DMS114 treated with DMSO at 0.1 percent for 48 hours (cell line): Measurements from ENCODE around the gene TPRG1L.

Experiments used
- DNase-seq: peaks from one replicate; lab custom pipeline; 2025; ENCODE audit not compliant: unreplicated experiment; lab: John Stamatoyannopoulos, UW

The TPRG1L gene

DNA sequence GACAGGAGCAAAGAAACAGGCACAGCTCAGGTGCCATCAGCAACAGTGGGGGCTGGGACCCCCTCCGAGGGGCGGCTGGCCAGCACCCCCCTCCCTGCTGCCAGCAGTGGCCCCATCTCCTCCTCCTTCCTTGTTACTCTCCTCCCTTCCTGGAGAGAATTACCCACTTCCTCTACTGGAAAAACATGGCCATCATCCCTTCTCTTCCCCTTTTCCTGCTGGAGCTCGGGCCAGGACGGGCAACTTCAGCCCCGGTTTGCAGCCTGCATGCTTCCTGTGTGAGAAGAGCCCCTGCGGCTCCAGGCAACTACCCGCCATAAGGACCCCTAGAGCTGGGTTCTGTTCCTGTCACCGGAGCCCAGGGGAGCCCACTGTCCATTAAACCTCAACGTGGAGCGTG lies 31.1 kb upstream of the TPRG1L start:
- DNase-seq, result no peak

DNA sequence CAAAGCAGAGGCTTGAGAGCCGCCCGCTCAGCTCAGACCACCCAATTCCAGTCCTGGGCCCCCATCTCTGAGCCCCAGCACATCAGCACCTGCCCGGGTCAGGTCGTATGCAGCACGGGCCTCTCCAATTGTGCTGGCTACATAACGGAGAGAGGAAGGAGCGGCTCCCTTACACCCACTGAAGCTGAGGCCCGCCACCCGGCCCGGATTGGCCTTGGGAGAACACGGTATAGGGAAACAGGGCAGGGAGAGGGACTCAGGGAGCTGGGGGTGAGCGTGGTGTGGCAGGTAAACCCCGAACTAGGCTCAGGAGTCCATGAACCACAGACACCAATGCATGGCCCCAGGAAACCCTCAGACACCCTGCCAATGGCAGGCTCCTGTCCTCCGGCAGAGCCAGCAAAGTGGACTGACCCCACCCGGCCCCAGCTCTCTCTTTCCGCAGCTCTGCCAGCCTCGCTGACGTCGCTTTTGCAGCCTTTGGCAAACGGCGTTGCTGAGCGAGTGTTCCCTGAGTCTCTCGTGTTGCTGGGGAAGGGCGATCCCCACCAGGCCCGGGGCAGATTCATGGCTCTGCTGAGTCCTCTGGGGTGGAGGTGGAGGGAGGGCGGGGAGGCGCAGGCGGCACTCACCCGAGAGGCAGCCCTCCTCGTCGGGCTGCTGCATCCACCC lies 30.0 kb upstream of the TPRG1L start:
- no peak for DNase-seq

DNA sequence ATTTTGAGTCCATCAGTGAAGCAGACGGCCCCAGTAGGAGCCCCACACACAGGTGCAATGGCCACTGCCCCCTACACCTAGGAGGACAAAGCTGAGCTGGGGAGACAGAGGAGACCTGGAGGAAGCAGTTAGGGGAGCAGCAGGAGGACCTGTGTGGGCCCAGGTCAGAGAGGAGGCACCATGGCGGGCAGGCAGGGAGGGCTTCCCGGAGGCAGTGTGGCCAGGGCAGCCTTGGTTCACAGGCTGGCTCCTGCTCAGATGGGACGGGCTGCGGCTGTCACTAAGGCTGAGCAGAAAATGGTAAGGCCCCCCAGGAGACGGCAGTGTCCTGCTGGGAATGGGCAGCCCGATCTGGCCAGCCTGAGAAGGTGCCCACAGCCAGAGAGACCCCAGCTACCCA lies 28.9 kb upstream of the TPRG1L start:
- no peak for DNase-seq

GRCh38 chr1:3596663-3597598 lies 27.9 kb upstream of the TPRG1L start:
- no peak for DNase-seq

DNA sequence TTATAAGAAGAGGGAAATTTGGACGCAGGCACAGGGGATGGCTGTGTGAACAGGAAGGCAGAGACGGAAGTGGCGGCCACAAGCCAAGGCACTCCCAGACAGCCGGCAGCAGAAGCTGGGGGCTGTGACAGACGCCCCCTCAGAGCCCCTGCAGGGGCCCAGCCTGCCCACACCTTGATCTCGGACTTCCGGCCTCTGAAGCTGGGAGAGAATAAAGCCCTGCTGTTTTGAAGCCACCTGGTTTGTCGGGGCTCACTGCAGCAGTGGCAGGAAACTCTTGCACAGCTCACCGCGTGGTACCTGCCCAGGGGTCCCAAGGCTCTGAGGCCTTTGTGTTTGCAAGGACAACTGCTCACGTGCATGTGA lies 27.2 kb upstream of the TPRG1L start:
- DNase-seq, result no peak

- no peak for DNase-seq
Observed at GRCh38 chr1:3598051-3598491, 26.7 kb upstream of the TPRG1L start.

DNA sequence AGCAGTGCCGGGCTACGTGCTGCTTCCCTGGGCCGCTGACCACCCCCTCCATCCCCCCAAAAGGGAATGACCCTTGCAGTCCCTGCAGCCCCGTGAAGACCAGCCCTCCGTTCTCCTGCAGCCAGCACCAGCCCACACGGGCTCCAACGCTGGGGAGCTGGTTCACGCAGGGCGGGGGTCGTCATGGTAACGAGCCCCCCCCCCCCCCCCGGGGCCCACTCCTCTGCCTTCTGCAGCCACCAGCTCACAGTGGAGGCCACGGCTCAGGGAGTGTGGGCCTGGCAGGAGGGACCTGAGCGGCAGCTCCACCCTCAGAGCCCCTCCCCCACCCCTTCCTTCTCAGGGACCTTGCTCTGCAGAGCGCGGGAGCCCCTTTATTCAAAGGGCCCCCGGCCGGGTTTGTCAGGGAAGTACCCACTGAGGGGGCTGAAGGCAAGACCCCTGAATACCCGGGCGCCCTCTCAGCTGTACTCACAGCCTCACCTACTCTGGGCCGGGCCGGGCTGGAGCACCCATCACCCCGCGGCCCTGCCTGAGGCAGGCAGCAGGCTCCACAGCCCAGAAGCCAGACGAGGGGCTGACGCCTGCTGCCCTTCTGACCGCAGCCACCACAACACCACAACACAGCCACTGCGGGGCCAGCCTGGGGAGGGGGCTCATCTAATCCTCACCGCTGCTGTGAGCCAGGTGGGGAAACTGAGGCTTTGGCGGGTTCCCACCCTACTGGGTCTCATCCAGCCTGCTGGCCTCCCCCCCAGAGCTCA lies 26.1 kb upstream of the TPRG1L start:
- DNase-seq, result no peak

GRCh38 chr1:3599286-3599811 lies 25.5 kb upstream of the TPRG1L start:
- no peak for DNase-seq

DNA sequence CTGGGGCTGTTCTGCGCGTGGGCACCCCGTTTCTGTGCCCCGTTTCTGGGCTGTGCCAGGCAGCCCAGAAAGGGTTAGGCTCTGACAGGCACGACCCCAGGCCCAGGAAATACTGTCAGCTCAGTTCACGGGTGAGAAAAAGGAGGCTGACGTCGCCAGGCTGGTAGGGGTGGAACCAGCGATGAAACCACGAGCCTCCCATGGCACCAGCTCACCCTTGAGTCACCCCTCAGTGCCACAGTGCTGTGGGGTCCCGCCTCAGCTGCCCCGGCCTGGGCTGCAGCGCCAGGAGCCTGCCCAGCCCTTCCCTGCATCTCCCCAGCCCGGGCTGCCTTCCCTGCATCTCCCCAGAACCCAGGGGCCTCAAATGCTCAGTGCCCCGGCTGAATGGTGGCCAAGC lies 25.0 kb upstream of the TPRG1L start:
- DNase-seq, result no peak

DNA sequence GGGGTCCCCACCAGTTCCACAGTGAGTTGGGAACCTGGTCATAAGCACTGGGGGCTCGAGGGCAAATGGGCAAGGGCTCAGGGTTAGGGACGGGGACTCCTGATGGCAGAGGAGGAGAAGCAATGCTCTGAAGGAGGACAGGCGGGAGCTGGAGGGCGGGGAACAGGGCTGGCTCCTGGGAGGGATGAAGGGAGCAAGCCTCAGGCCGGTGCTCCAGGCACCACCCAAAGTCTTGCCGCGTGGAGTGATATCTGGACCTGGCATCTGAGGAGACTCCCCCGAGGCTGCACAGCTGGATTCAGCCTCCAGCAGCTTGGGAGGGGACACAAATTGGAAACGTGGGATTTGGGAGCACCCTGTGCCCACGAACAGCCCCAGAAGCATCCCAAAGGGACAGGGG lies 24.5 kb upstream of the TPRG1L start:
- no peak for DNase-seq

DNA sequence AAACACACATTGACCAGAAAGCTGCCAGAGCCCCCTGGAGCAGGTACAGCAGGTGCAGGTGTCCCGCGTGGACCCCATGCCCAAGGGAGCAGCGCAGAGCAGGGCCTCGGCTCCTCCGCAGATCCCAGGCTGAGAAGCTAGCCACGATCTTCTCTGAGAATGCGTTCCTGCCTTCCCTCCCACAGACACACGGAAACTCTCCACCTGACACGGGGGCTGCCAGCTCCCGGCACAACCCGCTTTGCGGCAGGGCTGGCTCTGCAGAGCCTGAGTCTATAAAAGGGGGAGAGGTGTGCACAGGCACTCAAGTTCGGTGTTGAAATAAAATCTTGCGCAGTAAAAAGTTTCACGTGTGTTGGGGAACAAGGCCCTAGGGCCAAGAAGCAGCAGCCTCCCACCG lies 23.1 kb upstream of the TPRG1L start:
- no peak for DNase-seq

DNA sequence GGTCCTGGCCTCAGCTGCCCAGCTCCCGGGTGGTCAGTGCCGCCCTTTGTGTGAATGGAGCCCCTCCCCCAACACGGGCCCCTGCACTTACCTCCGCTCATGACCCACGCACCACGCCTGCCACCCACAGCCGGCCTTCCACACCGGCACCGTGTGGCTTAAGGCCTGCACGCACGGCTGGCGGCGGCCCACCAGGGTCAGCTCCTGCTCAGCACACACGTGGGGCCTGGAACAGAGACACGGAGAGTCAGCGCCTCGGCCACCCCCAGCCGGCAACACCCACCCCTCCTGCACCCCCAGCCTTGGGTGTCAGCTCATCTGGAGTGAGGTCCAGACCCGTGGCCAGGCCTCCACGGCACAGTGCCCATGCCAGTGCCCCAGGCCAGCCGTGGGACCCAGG lies 22.4 kb upstream of the TPRG1L start:
- DNase-seq, result no peak

- DNase-seq, result no peak
Observed at GRCh38 chr1:3603156-3603555, 21.7 kb upstream of the TPRG1L start.

DNA sequence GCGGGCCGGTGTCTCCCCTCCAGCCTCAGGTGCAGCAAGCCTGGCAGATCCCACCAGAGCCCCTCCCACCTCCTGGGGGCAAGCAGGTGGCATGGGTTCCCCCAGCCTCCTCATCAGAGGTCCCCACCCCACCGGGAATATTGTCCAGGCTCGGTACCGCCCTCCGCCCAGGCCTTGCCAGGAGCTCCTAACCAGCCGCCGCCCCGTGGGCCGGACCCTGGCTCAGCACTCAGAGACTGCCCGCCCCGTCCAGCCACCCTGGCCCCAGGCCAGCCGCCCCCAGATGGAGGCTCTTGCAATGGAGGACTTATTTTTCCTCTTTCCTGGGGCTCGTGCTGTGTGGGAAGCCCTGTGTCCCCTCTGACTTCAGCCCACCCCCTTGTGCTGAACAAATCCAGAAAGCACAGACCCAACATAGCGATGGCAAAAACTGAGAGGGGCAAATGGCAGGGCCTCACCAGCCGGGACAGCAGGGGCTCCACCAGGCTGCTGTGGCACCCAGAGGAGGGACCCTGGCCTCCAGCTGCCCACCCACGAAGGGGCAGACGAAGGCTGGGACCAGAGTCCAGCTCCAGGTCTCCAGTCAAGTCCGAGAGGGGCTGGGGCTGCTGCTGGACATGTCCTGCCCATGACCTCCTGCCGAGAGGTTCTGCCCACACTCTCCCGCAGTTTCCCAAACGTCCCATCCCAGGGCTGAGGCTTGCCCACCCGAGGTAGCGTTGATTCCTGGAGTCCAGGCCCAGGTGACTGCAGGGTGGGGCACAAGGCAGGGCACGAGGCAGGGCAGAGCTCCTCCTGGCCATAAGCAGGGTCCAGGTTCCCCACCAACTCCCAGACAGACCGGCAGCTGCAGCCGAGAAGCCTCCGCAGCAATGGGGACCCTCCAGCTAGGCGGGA lies 21.0 kb upstream of the TPRG1L start:
- DNase-seq, result no peak

DNA sequence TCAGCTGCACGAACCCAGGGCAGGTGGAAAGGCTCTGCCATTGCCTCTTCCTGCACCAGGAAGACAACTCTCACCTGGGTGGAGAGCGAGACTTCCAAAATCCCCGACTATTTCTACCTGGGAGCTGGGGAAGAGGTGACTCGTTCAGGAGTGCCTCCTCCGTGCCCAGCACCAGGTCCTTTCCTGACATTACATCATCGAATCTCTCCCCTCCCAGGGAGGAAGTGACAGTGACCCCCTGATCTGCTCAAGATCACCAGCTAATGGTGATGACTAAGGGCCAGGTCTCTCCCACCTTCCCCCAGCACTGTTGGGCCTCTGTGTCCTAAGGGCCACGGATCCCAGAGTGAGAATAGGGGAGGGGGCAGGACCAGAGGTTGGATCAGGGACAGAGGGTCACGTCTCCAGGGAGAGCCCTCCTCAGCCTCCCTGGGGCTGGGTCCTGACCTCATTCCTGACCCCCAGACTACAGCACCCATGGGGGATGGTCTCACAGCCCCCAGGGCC lies 20.3 kb upstream of the TPRG1L start:
- no peak for DNase-seq

- DNase-seq, result no peak
Observed at GRCh38 chr1:3604997-3605823, 19.6 kb upstream of the TPRG1L start.

DNA sequence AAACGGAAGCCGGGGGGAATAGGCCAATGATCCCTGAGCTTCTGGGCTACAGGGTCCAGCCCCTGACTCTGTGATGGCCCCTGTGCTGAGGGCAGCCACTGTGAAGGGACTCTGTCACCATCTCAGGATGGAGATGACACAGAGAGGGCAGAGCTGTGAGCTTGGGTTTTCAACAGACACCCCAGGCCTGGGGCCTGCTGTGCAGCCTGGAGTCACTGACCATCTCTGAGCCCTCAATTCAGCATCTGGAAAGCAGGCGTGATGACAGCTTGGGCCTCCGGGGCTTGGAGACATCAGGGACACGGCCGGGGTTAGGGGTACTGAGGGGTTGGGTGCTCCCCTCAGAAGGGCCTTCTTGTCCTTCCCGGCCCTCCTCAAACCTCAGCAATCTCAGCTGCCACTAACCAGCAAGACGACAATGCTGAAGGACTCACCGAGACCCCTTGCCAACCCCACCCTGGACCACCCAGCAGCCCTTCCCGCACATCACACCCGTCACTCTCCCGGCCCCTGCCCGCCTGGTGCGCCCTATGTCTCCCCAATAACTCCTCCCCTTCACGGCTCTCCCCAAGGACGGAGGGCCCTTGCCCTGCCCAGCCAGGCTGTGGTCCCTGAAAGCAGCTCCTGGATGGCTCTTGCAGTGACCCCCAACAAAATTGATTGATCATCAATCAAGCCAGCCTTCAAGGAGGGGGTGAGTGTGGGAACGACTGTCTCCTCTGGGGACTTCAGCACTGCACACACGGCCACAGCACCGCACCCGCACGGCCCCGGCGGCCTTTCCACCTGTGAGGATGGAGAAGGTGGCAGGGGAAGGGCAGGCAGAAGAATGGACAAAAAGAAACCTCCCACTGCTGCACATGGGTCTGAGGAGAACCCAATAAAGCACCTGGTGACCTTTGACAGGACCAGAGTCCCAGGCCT lies 17.8 kb upstream of the TPRG1L start:
- DNase-seq, result no peak

DNA sequence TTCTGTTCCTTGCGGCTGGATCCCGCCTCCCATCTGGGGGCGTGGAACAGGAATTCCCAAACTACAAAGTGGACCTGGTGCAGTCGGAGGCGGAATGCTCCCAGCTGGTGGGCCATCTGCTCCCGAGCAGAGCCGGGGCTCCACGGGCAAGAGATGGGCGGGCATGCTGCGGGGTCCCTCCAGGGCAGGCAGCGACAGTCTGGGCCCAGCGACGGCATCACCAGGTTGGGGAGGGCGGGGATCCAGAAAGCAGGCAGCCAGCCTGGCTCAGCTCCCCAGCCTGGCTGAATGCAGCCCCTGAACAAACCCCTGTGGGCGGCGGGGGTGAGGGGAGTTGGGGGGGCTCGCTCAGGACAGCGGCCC lies 17.1 kb upstream of the TPRG1L start:
- no peak for DNase-seq
